Lower lobe of right lung (tissue), 2 donors: ENCODE data around the gene COPZ2. TPM values are rescaled to one million over a fixed set of nuclear protein-coding genes. Genes with fewer than 3 reads are reported as not detected.
"Not testable (repeated sequence)": the region's sequence is repeated elsewhere in the genome, so short reads cannot be mapped to it uniquely, and the experiment has no call there.

Source experiments
- ATAC-seq, 2 donors: fragments of 200-7000 bp; cut with Tn5 transposase; one replicate each; pipeline ENCODE4 v1.9.1; 2020 to 2022; ENCODE audit warnings: mild to moderate bottlenecking in 2 of 2, moderate library complexity in 2 of 2
- DNase-seq: peaks from one replicate; pipeline ENCODE4 v3.0.0-alpha.2; 2020
- H3K27ac ChIP-seq: fragments of 200-600 bp; one replicate; pipeline ENCODE4 v1.8.0; 2022
- H3K27me3 ChIP-seq: fragments of 200-600 bp; one replicate; pipeline ENCODE4 v1.8.0; 2022; ENCODE audit warnings: low read depth
- H3K36me3 ChIP-seq: fragments of 200-600 bp; one replicate; pipeline ENCODE4 v1.8.0; 2022; ENCODE audit warnings: mild to moderate bottlenecking
- H3K4me1 ChIP-seq: fragments of 200-600 bp; one replicate; pipeline ENCODE4 v1.8.0; 2022
- H3K4me3 ChIP-seq: fragments of 200-600 bp; one replicate; pipeline ENCODE4 v1.8.0; 2022; ENCODE audit warnings: mild to moderate bottlenecking
- H3K9me3 ChIP-seq: fragments of 200-600 bp; one replicate; pipeline ENCODE4 v1.8.0; 2022
- CTCF ChIP-seq: fragments of 200-600 bp; IDR thresholded peaks from one replicate; pipeline ENCODE4 v1.8.0; 2022; ENCODE audit warnings: antibody characterized with exemption, mild to moderate bottlenecking
- intact Hi-C: fragments of 100-400 bp; cut with DNase I; formaldehyde crosslinking; loops from one replicate; pipeline ENCODE4 v1.11.0; 2022
- total RNA-seq: library from RNA; stranded (reverse); fragmentation: NEBNext Ultra II Directional; extraction: Animal tissue kit (Norgen Biotek cat#: 25700); gene quantifications from one replicate; pipeline ENCODE4 v1.2.1, GENCODE V29; 2021
- donor health status: DM: no; HTN: yes; CAD: no; lungs with severe emphysema.

COPZ2 gene
- total RNA-seq, 1 donor from 2014 or later, result 22.9 TPM

GRCh38 chr17:48044851-48045250, 7.3 kb upstream of the COPZ2 start:
- Histone ChIP-seq H3K4me1 (peaks cover 21% of the 10 kb centered on the region), H3K9me3 (no peaks in the 10 kb centered on the region), H3K27ac (no peak overlapping the region), H3K36me3 (no peaks in the 10 kb centered on the region), H3K27me3 (no peaks in the 10 kb centered on the region), H3K4me3 (no peak overlapping the region)
- intact Hi-C loops, result no loop called here
- TF ChIP-seq CTCF, result no peak
- ATAC-seq (no peak), DNase-seq (no peak)

- no peak for TF ChIP-seq CTCF
- no peak overlapping the region for H3K4me3 ChIP-seq
- no peaks in the 10 kb centered on the region for H3K9me3 ChIP-seq
- no peaks in the 10 kb centered on the region for H3K36me3 ChIP-seq
- H3K27me3 ChIP-seq, result no peaks in the 10 kb centered on the region
- H3K27ac ChIP-seq, result no peak overlapping the region
- ATAC-seq, result no peak
- DNase-seq, result no peak
- intact Hi-C loops, result no loop called here
- peaks cover 13% of the 10 kb centered on the region for H3K4me1 ChIP-seq
Measured at GRCh38 chr17:48043176-48043575, 5.6 kb upstream of the COPZ2 start.

GRCh38 chr17:48038687-48039086, 1.1 kb upstream of the COPZ2 start:
- ATAC-seq (no peak), DNase-seq (no peak)
- Histone ChIP-seq H3K9me3 (no peaks in the 10 kb centered on the region), H3K27ac (no peak overlapping the region), H3K36me3 (no peaks in the 10 kb centered on the region), H3K4me1 (peaks cover 11% of the 10 kb centered on the region), H3K4me3 (no peak overlapping the region), H3K27me3 (no peaks in the 10 kb centered on the region)
- no peak for TF ChIP-seq CTCF
- intact Hi-C loops, result no loop called here

- no peak overlapping the region for H3K27ac ChIP-seq
Measured at GRCh38 chr17:48037838-48038323, 284 bp upstream of the COPZ2 start.

GRCh38 chr17:48036693-48037035, 933 bp downstream of the COPZ2 start:
- Histone ChIP-seq H3K9me3 (no peaks in the 10 kb centered on the region), H3K4me3 (peak overlapping the region; percentile 75), H3K27me3 (no peaks in the 10 kb centered on the region), H3K36me3 (no peaks in the 10 kb centered on the region), H3K4me1 (peaks cover 11% of the 10 kb centered on the region), H3K27ac (peak overlapping the region; percentile 49)
- ATAC-seq, result peak in 1 of 2 donors; percentile 10
- intact Hi-C loops, result no loop called here
- no peak for TF ChIP-seq CTCF
- DNase-seq, result no peak

More at GRCh38 chr17:48037838-48038323, 284 bp upstream of the COPZ2 start:
- peak overlapping the region; percentile 34 for H3K4me3 ChIP-seq
- ATAC-seq (no peak), DNase-seq (no peak)
- no peaks in the 10 kb centered on the region for H3K27me3 ChIP-seq
- H3K9me3 ChIP-seq, result no peaks in the 10 kb centered on the region
- peaks cover 11% of the 10 kb centered on the region for H3K4me1 ChIP-seq
- no peaks in the 10 kb centered on the region for H3K36me3 ChIP-seq
- intact Hi-C loops, result no loop called here
- no peak for TF ChIP-seq CTCF

GRCh38 chr17:48034734-48035133, 2.9 kb downstream of the COPZ2 start:
- H3K27ac ChIP-seq, ATAC-seq, intact Hi-C loops, DNase-seq, H3K27me3 ChIP-seq, H3K36me3 ChIP-seq, H3K4me3 ChIP-seq, H3K9me3 ChIP-seq: not testable (repeated sequence)
- peaks cover 11% of the 10 kb centered on the region for H3K4me1 ChIP-seq
